HepG2 (cell line): Measurements from ENCODE around the gene PLXND1. TPM values are rescaled to one million over a fixed set of nuclear protein-coding genes. Genes with fewer than 3 reads are reported as not detected.
A peak's percentile ranks its signal among the peaks of the same experiment; 100 is the strongest.

Experiments
- AGO2 ChIP-seq: fragments of 200-400 bp; formaldehyde crosslinking; optimal IDR thresholded peaks from 2 replicates; pipeline ENCODE3; 2017; ENCODE audit warnings: mild to moderate bottlenecking, low read depth, low read length, moderate library complexity
- ARID5B ChIP-seq: IDR thresholded peaks from 2 replicates; pipeline ENCODE4 v1.4.0; 2020; ENCODE audit warnings: mild to moderate bottlenecking, missing genetic modification reagents
- CENPT ChIP-seq: sonication (generic); formaldehyde crosslinking; IDR thresholded peaks from 2 replicates; pipeline ENCODE4 v1.8.0; 2022; ENCODE audit warnings: low read depth, mild to moderate bottlenecking, moderate library complexity, missing genetic modification reagents
- FOXC1 ChIP-seq: sonication (generic); formaldehyde crosslinking; IDR thresholded peaks from 2 replicates; pipeline ENCODE4 v1.8.0; 2022; ENCODE audit warnings: mild to moderate bottlenecking, missing genetic modification reagents, borderline replicate concordance
- SIX4 ChIP-seq: sonication (generic); formaldehyde crosslinking; IDR thresholded peaks from 2 replicates; pipeline ENCODE4 v1.4.0; 2020; ENCODE audit warnings: missing genetic modification reagents
- SKI ChIP-seq: fragments of 450-650 bp; IDR thresholded peaks from one replicate; pipeline ENCODE4 v1.6.1; 2018; ENCODE audit warnings: mild to moderate bottlenecking; ENCODE audit not compliant: partially characterized antibody
- ZNF772 ChIP-seq: sonication (generic); formaldehyde crosslinking; IDR thresholded peaks from 2 replicates; pipeline ENCODE4 v1.5.0; 2020; ENCODE audit warnings: mild to moderate bottlenecking, missing genetic modification reagents
- ZNF777 ChIP-seq: sonication (generic); formaldehyde crosslinking; IDR thresholded peaks from 2 replicates; pipeline ENCODE4 v1.4.0; 2020; ENCODE audit warnings: missing genetic modification reagents
- polyA plus RNA-seq, 8 experiments: library from polyadenylated mRNA; depleted of rRNA in 3 of 8; stranded (reverse) in 7 of 8; unstranded in 1 of 8; fragments of >200 nt; fragmentation: Illumina TruSeq in 4 of 8; extraction: Trizol in 4 of 8; gene quantifications; 2 replicates each; pipeline versions ENCODE4 v1.2.1 to v1.2.3, GENCODE V29; 2011 to 2016; ENCODE audit warnings: low read depth in 4 of 8, missing spikeins in 1 of 8, mixed read lengths in 1 of 8; ENCODE audit not compliant: insufficient read depth in 1 of 8
- total RNA-seq, 5 experiments: library from RNA; depleted of rRNA; stranded (reverse); fragments of >200 nt; fragmentation: Illumina TruSeq; extraction: Trizol; gene quantifications; 2 replicates each; pipeline ENCODE4 v1.2.3, GENCODE V29; 2016; ENCODE audit warnings: low read depth in 1 of 5
- TF ChIP-seq, protein P1 (sequence below): IDR thresholded peaks from 2 replicates; pipeline ENCODE4 v1.6.1; 2016; ENCODE audit warnings: low read depth, borderline replicate concordance
- TF ChIP-seq, protein P2 (sequence below): sonication (generic); formaldehyde crosslinking; IDR thresholded peaks from 2 replicates; pipeline ENCODE4 v1.4.0; 2020; ENCODE audit warnings: missing genetic modification reagents; ENCODE audit errors: not compliant biosample characterization
- TF ChIP-seq, protein P3 (sequence below): sonication (generic); formaldehyde crosslinking; IDR thresholded peaks from 2 replicates; pipeline ENCODE4 v1.4.0; 2020; ENCODE audit warnings: mild to moderate bottlenecking, missing genetic modification reagents, borderline replicate concordance
- TF ChIP-seq, protein P4 (sequence below): sonication (generic); formaldehyde crosslinking; IDR thresholded peaks from 2 replicates; pipeline ENCODE4 v1.4.0; 2020; ENCODE audit warnings: missing genetic modification reagents

The PLXND1 gene
- total and polyA plus RNA-seq, 2 of the 13 experiments (the other 11 are each of a cell fraction or from before 2014, with no cell fraction given) = 15.9 to 42.0 TPM

- TF ChIP-seq, protein P1, sequence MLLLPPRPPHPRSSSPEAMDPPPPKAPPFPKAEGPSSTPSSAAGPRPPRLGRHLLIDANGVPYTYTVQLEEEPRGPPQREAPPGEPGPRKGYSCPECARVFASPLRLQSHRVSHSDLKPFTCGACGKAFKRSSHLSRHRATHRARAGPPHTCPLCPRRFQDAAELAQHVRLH (CRISPR knock-in tag) = 0 out of 2 replicates have a peak, but pooled peaks have one; percentile 54
- TF ChIP-seq AGO2 = peak; percentile 45
- TF ChIP-seq, protein P2, sequence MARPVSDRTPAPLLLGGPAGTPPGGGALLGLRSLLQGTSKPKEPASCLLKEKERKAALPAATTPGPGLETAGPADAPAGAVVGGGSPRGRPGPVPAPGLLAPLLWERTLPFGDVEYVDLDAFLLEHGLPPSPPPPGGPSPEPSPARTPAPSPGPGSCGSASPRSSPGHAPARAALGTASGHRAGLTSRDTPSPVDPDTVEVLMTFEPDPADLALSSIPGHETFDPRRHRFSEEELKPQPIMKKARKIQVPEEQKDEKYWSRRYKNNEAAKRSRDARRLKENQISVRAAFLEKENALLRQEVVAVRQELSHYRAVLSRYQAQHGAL (CRISPR knock-in tag) = no peak
- no peak for TF ChIP-seq ARID5B (CRISPR knock-in tag)
- peak; percentile 74; the same call in 1 of the 2 replicates for TF ChIP-seq ZNF772 (CRISPR knock-in tag)
- no peak for TF ChIP-seq SIX4
- no peak for TF ChIP-seq CENPT
- peak; percentile 93 for TF ChIP-seq ZNF777 (CRISPR knock-in tag)
- peak; percentile 27 for TF ChIP-seq SKI
- TF ChIP-seq FOXC1 (CRISPR knock-in tag) = peak; percentile 25; the same call in 1 of the 2 replicates
- TF ChIP-seq, protein P3, sequence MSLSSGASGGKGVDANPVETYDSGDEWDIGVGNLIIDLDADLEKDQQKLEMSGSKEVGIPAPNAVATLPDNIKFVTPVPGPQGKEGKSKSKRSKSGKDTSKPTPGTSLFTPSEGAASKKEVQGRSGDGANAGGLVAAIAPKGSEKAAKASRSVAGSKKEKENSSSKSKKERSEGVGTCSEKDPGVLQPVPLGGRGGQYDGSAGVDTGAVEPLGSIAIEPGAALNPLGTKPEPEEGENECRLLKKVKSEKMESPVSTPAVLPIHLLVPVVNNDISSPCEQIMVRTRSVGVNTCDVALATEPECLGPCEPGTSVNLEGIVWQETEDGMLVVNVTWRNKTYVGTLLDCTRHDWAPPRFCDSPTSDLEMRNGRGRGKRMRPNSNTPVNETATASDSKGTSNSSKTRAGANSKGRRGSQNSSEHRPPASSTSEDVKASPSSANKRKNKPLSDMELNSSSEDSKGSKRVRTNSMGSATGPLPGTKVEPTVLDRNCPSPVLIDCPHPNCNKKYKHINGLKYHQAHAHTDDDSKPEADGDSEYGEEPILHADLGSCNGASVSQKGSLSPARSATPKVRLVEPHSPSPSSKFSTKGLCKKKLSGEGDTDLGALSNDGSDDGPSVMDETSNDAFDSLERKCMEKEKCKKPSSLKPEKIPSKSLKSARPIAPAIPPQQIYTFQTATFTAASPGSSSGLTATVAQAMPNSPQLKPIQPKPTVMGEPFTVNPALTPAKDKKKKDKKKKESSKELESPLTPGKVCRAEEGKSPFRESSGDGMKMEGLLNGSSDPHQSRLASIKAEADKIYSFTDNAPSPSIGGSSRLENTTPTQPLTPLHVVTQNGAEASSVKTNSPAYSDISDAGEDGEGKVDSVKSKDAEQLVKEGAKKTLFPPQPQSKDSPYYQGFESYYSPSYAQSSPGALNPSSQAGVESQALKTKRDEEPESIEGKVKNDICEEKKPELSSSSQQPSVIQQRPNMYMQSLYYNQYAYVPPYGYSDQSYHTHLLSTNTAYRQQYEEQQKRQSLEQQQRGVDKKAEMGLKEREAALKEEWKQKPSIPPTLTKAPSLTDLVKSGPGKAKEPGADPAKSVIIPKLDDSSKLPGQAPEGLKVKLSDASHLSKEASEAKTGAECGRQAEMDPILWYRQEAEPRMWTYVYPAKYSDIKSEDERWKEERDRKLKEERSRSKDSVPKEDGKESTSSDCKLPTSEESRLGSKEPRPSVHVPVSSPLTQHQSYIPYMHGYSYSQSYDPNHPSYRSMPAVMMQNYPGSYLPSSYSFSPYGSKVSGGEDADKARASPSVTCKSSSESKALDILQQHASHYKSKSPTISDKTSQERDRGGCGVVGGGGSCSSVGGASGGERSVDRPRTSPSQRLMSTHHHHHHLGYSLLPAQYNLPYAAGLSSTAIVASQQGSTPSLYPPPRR = no peak
- TF ChIP-seq, protein P4, sequence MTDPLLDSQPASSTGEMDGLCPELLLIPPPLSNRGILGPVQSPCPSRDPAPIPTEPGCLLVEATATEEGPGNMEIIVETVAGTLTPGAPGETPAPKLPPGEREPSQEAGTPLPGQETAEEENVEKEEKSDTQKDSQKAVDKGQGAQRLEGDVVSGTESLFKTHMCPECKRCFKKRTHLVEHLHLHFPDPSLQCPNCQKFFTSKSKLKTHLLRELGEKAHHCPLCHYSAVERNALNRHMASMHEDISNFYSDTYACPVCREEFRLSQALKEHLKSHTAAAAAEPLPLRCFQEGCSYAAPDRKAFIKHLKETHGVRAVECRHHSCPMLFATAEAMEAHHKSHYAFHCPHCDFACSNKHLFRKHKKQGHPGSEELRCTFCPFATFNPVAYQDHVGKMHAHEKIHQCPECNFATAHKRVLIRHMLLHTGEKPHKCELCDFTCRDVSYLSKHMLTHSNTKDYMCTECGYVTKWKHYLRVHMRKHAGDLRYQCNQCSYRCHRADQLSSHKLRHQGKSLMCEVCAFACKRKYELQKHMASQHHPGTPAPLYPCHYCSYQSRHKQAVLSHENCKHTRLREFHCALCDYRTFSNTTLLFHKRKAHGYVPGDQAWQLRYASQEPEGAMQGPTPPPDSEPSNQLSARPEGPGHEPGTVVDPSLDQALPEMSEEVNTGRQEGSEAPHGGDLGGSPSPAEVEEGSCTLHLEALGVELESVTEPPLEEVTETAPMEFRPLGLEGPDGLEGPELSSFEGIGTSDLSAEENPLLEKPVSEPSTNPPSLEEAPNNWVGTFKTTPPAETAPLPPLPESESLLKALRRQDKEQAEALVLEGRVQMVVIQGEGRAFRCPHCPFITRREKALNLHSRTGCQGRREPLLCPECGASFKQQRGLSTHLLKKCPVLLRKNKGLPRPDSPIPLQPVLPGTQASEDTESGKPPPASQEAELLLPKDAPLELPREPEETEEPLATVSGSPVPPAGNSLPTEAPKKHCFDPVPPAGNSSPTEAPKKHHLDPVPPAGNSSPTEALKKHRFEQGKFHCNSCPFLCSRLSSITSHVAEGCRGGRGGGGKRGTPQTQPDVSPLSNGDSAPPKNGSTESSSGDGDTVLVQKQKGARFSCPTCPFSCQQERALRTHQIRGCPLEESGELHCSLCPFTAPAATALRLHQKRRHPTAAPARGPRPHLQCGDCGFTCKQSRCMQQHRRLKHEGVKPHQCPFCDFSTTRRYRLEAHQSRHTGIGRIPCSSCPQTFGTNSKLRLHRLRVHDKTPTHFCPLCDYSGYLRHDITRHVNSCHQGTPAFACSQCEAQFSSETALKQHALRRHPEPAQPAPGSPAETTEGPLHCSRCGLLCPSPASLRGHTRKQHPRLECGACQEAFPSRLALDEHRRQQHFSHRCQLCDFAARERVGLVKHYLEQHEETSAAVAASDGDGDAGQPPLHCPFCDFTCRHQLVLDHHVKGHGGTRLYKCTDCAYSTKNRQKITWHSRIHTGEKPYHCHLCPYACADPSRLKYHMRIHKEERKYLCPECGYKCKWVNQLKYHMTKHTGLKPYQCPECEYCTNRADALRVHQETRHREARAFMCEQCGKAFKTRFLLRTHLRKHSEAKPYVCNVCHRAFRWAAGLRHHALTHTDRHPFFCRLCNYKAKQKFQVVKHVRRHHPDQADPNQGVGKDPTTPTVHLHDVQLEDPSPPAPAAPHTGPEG = peak; percentile 95; the same call in 1 of the 2 replicates
Observed at GRCh38 chr3:129605922-129606635, 397 bp downstream of the PLXND1 start (continued).
